H1 (cell line): ENCODE measurements around the gene CEACAM16. TPM values are rescaled to one million over a fixed set of nuclear protein-coding genes. Genes with fewer than 3 reads are reported as not detected.

Experiments used
- CTCF ChIA-PET: fragments of 300-600 bp; sonication (Branson Sonifier 250); formaldehyde crosslinking; loops from one replicate; lab custom pipeline; 2021; ENCODE audit not compliant: partially characterized antibody; lab: Charles Lee
- POLR2A ChIA-PET: fragments of 300-600 bp; sonication (Branson Sonifier 250); formaldehyde crosslinking; loops from one replicate; lab custom pipeline; 2021; ENCODE audit warnings: inconsistent platforms; ENCODE audit not compliant: partially characterized antibody; lab: Charles Lee
- DNase-seq, 2 experiments: peaks; one replicate each; pipeline versions ENCODE4 v3.0.0 to v3.0.0-alpha.2; 2010 to 2022; ENCODE audit warnings: low spot score in 2 of 2, low read depth in 1 of 2, mixed read lengths in 1 of 2
- FAIRE-seq: peaks from 2 replicates; lab custom pipeline; 2011; peaks lifted over from hg19 to GRCh38; lab: Jason Lieb, UNC
- H2AFZ ChIP-seq: 2 replicates; pipeline ENCODE4 v1.8.1; 2012; ENCODE audit warnings: low read length, inconsistent platforms
- H2AK5ac ChIP-seq: 2 replicates; pipeline ENCODE4 v1.6.1; 2013; ENCODE audit warnings: low read depth, low read length
- H2BK120ac ChIP-seq: replicated peaks from 2 replicates; pipeline ENCODE3; 2013; ENCODE audit warnings: low read depth, low read length, inconsistent platforms
- H2BK12ac ChIP-seq: 2 replicates; pipeline ENCODE4 v1.6.1; 2013; ENCODE audit warnings: low read depth, low read length
- H2BK15ac ChIP-seq: 2 replicates; pipeline ENCODE4 v1.6.1; 2013; ENCODE audit warnings: low read length
- H2BK20ac ChIP-seq: 2 replicates; pipeline ENCODE4 v1.6.1; 2013; ENCODE audit warnings: low read length
- H2BK5ac ChIP-seq: 2 replicates; pipeline ENCODE4 v1.6.1; 2013; ENCODE audit warnings: low read depth, low read length
- H3K14ac ChIP-seq: 2 replicates; pipeline ENCODE4 v1.6.1; 2013; ENCODE audit warnings: inconsistent platforms; ENCODE audit not compliant: insufficient read length
- H3K18ac ChIP-seq: 2 replicates; pipeline ENCODE4 v1.6.1; 2013; ENCODE audit warnings: low read length; ENCODE audit errors: extremely low read depth
- H3K23ac ChIP-seq: 2 replicates; pipeline ENCODE4 v1.6.1; 2013; ENCODE audit warnings: inconsistent platforms; ENCODE audit not compliant: insufficient read length
- H3K23me2 ChIP-seq: 2 replicates; pipeline ENCODE4 v1.6.1; 2013; ENCODE audit warnings: low read depth, low read length
- H3K27ac ChIP-seq: 2 replicates; pipeline ENCODE4 v1.6.1; 2011; ENCODE audit warnings: low read depth, low read length, inconsistent platforms
- H3K27me3 ChIP-seq, 4 experiments: replicated peaks in 1 of 4; 1 replicate in 1 of 4; 2 replicates in 3 of 4; pipeline versions ENCODE4 v1.6.1 to v1.8.1; 2011 to 2013; ENCODE audit warnings: low read length in 3 of 4, mild to moderate bottlenecking in 3 of 4, inconsistent platforms in 2 of 4, mixed read lengths in 2 of 4, moderate library complexity in 1 of 4; ENCODE audit not compliant: control insufficient read depth in 3 of 4, insufficient read depth in 3 of 4; ENCODE audit errors: extremely low read depth in 1 of 4
- H3K36me3 ChIP-seq, 4 experiments: 2 replicates each; pipeline versions ENCODE4 v1.6.1 to v1.8.1; 2011 to 2013; ENCODE audit warnings: mild to moderate bottlenecking in 4 of 4, low read length in 3 of 4, moderate library complexity in 2 of 4, control low read depth in 1 of 4, inconsistent platforms in 1 of 4; ENCODE audit not compliant: insufficient read depth in 4 of 4, control insufficient read depth in 2 of 4
- H3K4ac ChIP-seq: replicated peaks from 2 replicates; pipeline ENCODE3; 2013; ENCODE audit warnings: low read length, low read depth, mixed read lengths, inconsistent platforms; ENCODE audit not compliant: insufficient read length
- H3K4me1 ChIP-seq, 4 experiments: replicated peaks in 1 of 4; 1 replicate in 1 of 4; 2 replicates in 3 of 4; pipeline versions ENCODE4 v1.6.1 to v1.8.1; 2011 to 2013; ENCODE audit warnings: low read length in 3 of 4, inconsistent platforms in 2 of 4, mixed read lengths in 1 of 4; ENCODE audit not compliant: insufficient read depth in 4 of 4, control insufficient read depth in 3 of 4
- H3K4me2 ChIP-seq, 2 experiments: 2 replicates each; pipeline versions ENCODE4 v1.6.1 to v1.8.1; 2011 to 2013; ENCODE audit warnings: low read depth in 2 of 2, low read length in 2 of 2, control low read depth in 1 of 2, inconsistent platforms in 1 of 2, mild to moderate bottlenecking in 1 of 2; ENCODE audit not compliant: insufficient read depth in 1 of 2
- H3K4me3 ChIP-seq, 4 experiments: fragments of 200-600, 300-600 bp in 1 of 4; sonication (generic), shearing (Covaris generic), sonication (Bioruptor Twin) in 1 of 4; 2 replicates each; pipeline versions ENCODE4 v1.5.1 to v1.8.1; 2011 to 2016; ENCODE audit warnings: low read length in 4 of 4, low read depth in 3 of 4, control low read depth in 2 of 4, inconsistent platforms in 2 of 4, mild to moderate bottlenecking in 2 of 4, mixed read lengths in 1 of 4, moderate library complexity in 1 of 4; ENCODE audit not compliant: insufficient read depth in 2 of 4; ENCODE audit errors: extremely low read depth in 1 of 4
- H3K56ac ChIP-seq: replicated peaks from 2 replicates; pipeline ENCODE3; 2013; ENCODE audit warnings: low read depth, mild to moderate bottlenecking, mixed read lengths, low read length, inconsistent platforms; ENCODE audit not compliant: insufficient read length
- H3K79me1 ChIP-seq: 2 replicates; pipeline ENCODE4 v1.6.1; 2013; ENCODE audit warnings: low read depth, low read length, control low read depth
- H3K79me2 ChIP-seq, 2 experiments: 2 replicates each; pipeline versions ENCODE4 v1.6.1 to v1.8.1; 2012 to 2013; ENCODE audit warnings: low read length in 2 of 2, mild to moderate bottlenecking in 2 of 2, inconsistent platforms in 1 of 2; ENCODE audit not compliant: insufficient read depth in 2 of 2, control insufficient read depth in 1 of 2
- H3K9ac ChIP-seq, 4 experiments: replicated peaks in 1 of 4; 1 replicate in 1 of 4; 2 replicates in 3 of 4; pipeline versions ENCODE4 v1.6.1 to v1.8.1; 2011 to 2013; ENCODE audit warnings: low read depth in 3 of 4, low read length in 3 of 4, control low read depth in 2 of 4, mild to moderate bottlenecking in 2 of 4, moderate library complexity in 2 of 4, inconsistent platforms in 1 of 4; ENCODE audit errors: extremely low read depth in 1 of 4
- H3K9me3 ChIP-seq, 2 experiments: 2 replicates each; pipeline versions ENCODE4 v1.6.1 to v1.8.1; 2012 to 2013; ENCODE audit warnings: mild to moderate bottlenecking in 2 of 2, moderate library complexity in 2 of 2, control low read depth in 1 of 2, inconsistent platforms in 1 of 2, low read depth in 1 of 2, low read length in 1 of 2, mixed read lengths in 1 of 2; ENCODE audit not compliant: insufficient read depth in 2 of 2
- H4K20me1 ChIP-seq, 2 experiments: replicated peaks in 1 of 2; 2 replicates each; pipeline versions ENCODE3 to v1.8.1; 2011 to 2013; ENCODE audit warnings: inconsistent platforms in 2 of 2, low read length in 2 of 2, mild to moderate bottlenecking in 1 of 2; ENCODE audit not compliant: insufficient read depth in 2 of 2, control insufficient read depth in 1 of 2
- H4K5ac ChIP-seq: 2 replicates; pipeline ENCODE4 v1.6.1; 2013; ENCODE audit warnings: low read length, low read depth, mixed read lengths, inconsistent platforms; ENCODE audit not compliant: insufficient read length
- H4K8ac ChIP-seq: 2 replicates; pipeline ENCODE4 v1.8.0; 2013; ENCODE audit warnings: mild to moderate bottlenecking, moderate library complexity, low read length, inconsistent platforms; ENCODE audit not compliant: insufficient read depth; ENCODE audit errors: extremely low read depth
- H4K91ac ChIP-seq: replicated peaks from 2 replicates; pipeline ENCODE3; 2013; ENCODE audit warnings: low read length, mixed read lengths, inconsistent platforms; ENCODE audit not compliant: insufficient read length
- CREB1 ChIP-seq: IDR thresholded peaks from 2 replicates; pipeline ENCODE4 v1.6.1; 2012; ENCODE audit warnings: inconsistent platforms
- NRF1 ChIP-seq: IDR thresholded peaks from 2 replicates; pipeline ENCODE4 v1.6.1; 2011; ENCODE audit warnings: mild to moderate bottlenecking, low read depth, low read length, improper control_type of control experiment
- PHF8 ChIP-seq: fragments of 200-600 bp; sonication (generic); conservative IDR thresholded peaks from 2 replicates; pipeline ENCODE4 v1.7.1; 2012; ENCODE audit warnings: low read depth, mild to moderate bottlenecking, inconsistent platforms, low read length, moderate library complexity
- RAD21 ChIP-seq, 2 experiments: IDR thresholded peaks in 1 of 2; conservative IDR thresholded peaks in 1 of 2; 2 replicates each; pipeline ENCODE4 v1.6.1; 2011; ENCODE audit warnings: low read depth in 2 of 2, low read length in 2 of 2, improper control_type of control experiment in 1 of 2, inconsistent platforms in 1 of 2, mild to moderate bottlenecking in 1 of 2, moderate library complexity in 1 of 2
- RBBP5 ChIP-seq: IDR thresholded peaks from 2 replicates; pipeline ENCODE4 v1.7.1; 2012; ENCODE audit warnings: low read depth, mild to moderate bottlenecking, inconsistent platforms, low read length, moderate library complexity, borderline replicate concordance
- SIN3A ChIP-seq, 2 experiments: IDR thresholded peaks in 1 of 2; conservative IDR thresholded peaks in 1 of 2; 2 replicates each; pipeline ENCODE4 v1.6.1; 2011 to 2012; ENCODE audit warnings: low read length in 2 of 2, improper control_type of control experiment in 1 of 2, low read depth in 1 of 2, mild to moderate bottlenecking in 1 of 2
- WGBS, 2 experiments: shearing (Covaris generic) in 1 of 2; methylation state at CpG; one replicate each; pipeline versions ENCODE4 v1.1.6 to v1.1.7; 2013 to 2015; ENCODE audit warnings: low lambda C conversion rate in 2 of 2, mixed read lengths in 2 of 2, inconsistent platforms in 1 of 2, low coverage in 1 of 2, missing lambda C conversion rate in 1 of 2; ENCODE audit not compliant: insufficient replicate concordance in 2 of 2, insufficient coverage in 1 of 2, insufficient read length in 1 of 2; ENCODE audit errors: extremely low coverage in 1 of 2, missing lambda C conversion rate in 1 of 2; 5-methylcytosine and 5-hydroxymethylcytosine counted together
- polyA plus RNA-seq, 7 experiments: library from polyadenylated mRNA; depleted of rRNA in 3 of 7; stranded (reverse) in 5 of 7; unstranded in 2 of 7; fragments of >200 nt in 5 of 7; fragments of 200-250 nt in 2 of 7; gene quantifications; 1 replicate in 5 of 7; 2 replicates in 1 of 7; 4 replicates in 1 of 7; pipeline versions ENCODE4 v1.2.1 to v1.2.3, GENCODE V29; 2011 to 2013; ENCODE audit warnings: missing spikeins in 2 of 7, mixed read lengths in 2 of 7
- total RNA-seq: library from RNA; stranded (reverse); fragmentation: NEBNext Ultra II Directional; extraction: Animal tissue kit (Norgen Biotek cat#: 25700); gene quantifications from 2 replicates; pipeline ENCODE4 v1.2.1, GENCODE V29; 2021
- TF ChIP-seq, protein P1 (sequence below): IDR thresholded peaks from 2 replicates; pipeline ENCODE4 v1.6.1; 2012; ENCODE audit warnings: inconsistent platforms
- TF ChIP-seq, protein P2 (sequence below): IDR thresholded peaks from 2 replicates; pipeline ENCODE4 v1.6.1; 2012; ENCODE audit warnings: low read length, inconsistent platforms
- TF ChIP-seq, protein P3 (sequence below): IDR thresholded peaks from 2 replicates; pipeline ENCODE4 v1.6.1; 2011; ENCODE audit warnings: low read length, improper control_type of control experiment

Gene CEACAM16
- total and polyA plus RNA-seq, 2 of the 8 experiments (the other 6 are each of a cell fraction or from before 2014, with no cell fraction given), result not detected

DNA sequence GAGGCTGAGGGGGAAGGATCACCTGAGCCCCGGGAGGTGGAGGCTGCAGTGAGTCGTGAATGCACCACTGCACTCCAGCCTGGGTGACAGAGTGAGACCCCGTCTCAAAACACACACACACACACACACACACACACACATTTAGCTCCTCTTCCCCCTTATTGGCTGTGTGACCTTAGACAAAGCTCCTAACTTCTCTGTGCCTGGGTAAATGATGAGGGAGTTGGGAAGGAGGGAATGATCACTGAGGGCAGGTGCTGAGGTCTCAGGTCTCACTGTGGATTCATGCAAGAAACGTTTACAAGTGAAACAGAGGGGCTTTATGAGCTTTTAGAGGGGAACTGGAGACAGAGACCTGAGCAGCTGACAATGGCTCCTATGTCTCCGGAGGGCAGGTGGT lies 32.7 kb downstream of the CEACAM16 start:
- FAIRE-seq (no peak), DNase-seq (no peak)
- Histone ChIP-seq H3K4me2 (no peak overlapping the region), H3K23me2 (no peaks in the 10 kb centered on the region), H4K91ac (no peak overlapping the region), H3K9me3 (no peaks in the 10 kb centered on the region), H2BK15ac (no peak overlapping the region), H3K27me3 (no peaks in the 10 kb centered on the region), H2BK12ac (no peak overlapping the region), H2AK5ac (no peak overlapping the region), H3K23ac (no peak overlapping the region), H4K20me1 (no peaks in the 10 kb centered on the region), H2BK120ac (no peak overlapping the region), H4K5ac (no peak overlapping the region), H3K79me2 (no peaks in the 10 kb centered on the region), H3K14ac (no peak overlapping the region), H3K4me3 (no peak overlapping the region), H2BK5ac (no peak overlapping the region), H2AFZ (no peak overlapping the region), H3K4ac (no peak overlapping the region), H3K18ac (no peak overlapping the region), H2BK20ac (no peak overlapping the region), H3K9ac (no peak overlapping the region), H3K4me1 (no peaks in the 10 kb centered on the region), H3K56ac (no peak overlapping the region), H3K79me1 (no peaks in the 10 kb centered on the region), H3K27ac (no peak overlapping the region), H4K8ac (no peak overlapping the region), H3K36me3 (no peaks in the 10 kb centered on the region)
- WGBS, 2 experiments, result 84% methylated on average over 5 of the region's 5 CpGs; no CpG with 5 or more reads in 1 of the 2 experiments
- ChIA-PET POLR2A (interaction anchor here (1.2 to 1.3 kb wide), 2 partner anchors 10 to 72 kb away, joined by 3 to 4 read pairs; no protein-coding TSS in a partner anchor), CTCF (interaction anchor here (0.6 to 20.6 kb wide), 10 partner anchors 8 to 115 kb away, joined by 4 to 468 read pairs (median 7); partner anchors contain the start of gene BCAM)
- TF ChIP-seq RAD21 (IDR thresholded peaks at IDR 0.05 in 1 of 2, conservative IDR thresholded peaks at IDR 0.05 in 1 of 2; ENCODE audit: low read depth in 2 of 2, low read length in 2 of 2) (no peak), NRF1 (no peak), RBBP5 (no peak), SIN3A (conservative IDR thresholded peaks at IDR 0.05 in 1 of 2, IDR thresholded peaks at IDR 0.05 in 1 of 2; ENCODE audit: low read depth in 1 of 2, low read length in 2 of 2) (no peak), PHF8 (no peak), CREB1 (no peak)
- TF ChIP-seq, protein P1, sequence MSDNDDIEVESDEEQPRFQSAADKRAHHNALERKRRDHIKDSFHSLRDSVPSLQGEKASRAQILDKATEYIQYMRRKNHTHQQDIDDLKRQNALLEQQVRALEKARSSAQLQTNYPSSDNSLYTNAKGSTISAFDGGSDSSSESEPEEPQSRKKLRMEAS, result no peak
- TF ChIP-seq, protein P2, sequence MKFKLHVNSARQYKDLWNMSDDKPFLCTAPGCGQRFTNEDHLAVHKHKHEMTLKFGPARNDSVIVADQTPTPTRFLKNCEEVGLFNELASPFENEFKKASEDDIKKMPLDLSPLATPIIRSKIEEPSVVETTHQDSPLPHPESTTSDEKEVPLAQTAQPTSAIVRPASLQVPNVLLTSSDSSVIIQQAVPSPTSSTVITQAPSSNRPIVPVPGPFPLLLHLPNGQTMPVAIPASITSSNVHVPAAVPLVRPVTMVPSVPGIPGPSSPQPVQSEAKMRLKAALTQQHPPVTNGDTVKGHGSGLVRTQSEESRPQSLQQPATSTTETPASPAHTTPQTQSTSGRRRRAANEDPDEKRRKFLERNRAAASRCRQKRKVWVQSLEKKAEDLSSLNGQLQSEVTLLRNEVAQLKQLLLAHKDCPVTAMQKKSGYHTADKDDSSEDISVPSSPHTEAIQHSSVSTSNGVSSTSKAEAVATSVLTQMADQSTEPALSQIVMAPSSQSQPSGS, result no peak
- TF ChIP-seq, protein P3, sequence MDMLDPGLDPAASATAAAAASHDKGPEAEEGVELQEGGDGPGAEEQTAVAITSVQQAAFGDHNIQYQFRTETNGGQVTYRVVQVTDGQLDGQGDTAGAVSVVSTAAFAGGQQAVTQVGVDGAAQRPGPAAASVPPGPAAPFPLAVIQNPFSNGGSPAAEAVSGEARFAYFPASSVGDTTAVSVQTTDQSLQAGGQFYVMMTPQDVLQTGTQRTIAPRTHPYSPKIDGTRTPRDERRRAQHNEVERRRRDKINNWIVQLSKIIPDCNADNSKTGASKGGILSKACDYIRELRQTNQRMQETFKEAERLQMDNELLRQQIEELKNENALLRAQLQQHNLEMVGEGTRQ, result no peak
